B cell (primary cell): ENCODE results near the gene DGCR8. TPM values are rescaled to one million over a fixed set of nuclear protein-coding genes. Genes with fewer than 3 reads are reported as not detected.

Experiments used
- ATAC-seq: fragments of 200-7000 bp; cut with Tn5 transposase; one replicate; pipeline ENCODE4 v1.10.0; 2021; ENCODE audit warnings: low read depth, mild to moderate bottlenecking, moderate number of reproducible peaks, moderate library complexity
- CTCF ChIA-PET: fragments of 350-600 bp; sonication (Branson Sonifier 250); formaldehyde crosslinking; loops from one replicate; lab custom pipeline; 2021; ENCODE audit warnings: antibody characterized with exemption, inconsistent platforms; lab: Charles Lee
- POLR2A ChIA-PET: fragments of 350-600 bp; sonication (Branson Sonifier 250); formaldehyde crosslinking; loops from one replicate; lab custom pipeline; 2021; ENCODE audit warnings: antibody characterized with exemption; lab: Charles Lee
- DNase-seq: peaks from one replicate; pipeline ENCODE4 v3.0.0; 2013
- H2AFZ ChIP-seq: 2 replicates; pipeline ENCODE4 v1.6.1; 2012; ENCODE audit warnings: mild to moderate bottlenecking, low read depth, low read length; ENCODE audit not compliant: insufficient read depth, poor library complexity, severe bottlenecking
- H3K27ac ChIP-seq, 2 donors: 1 replicate in 1 of 2; 2 replicates in 1 of 2; pipeline ENCODE4 v1.5.1; 2012 to 2013; ENCODE audit warnings: low read length in 2 of 2, mild to moderate bottlenecking in 2 of 2, moderate library complexity in 1 of 2
- H3K27me3 ChIP-seq, 4 experiments: fragments of 200-600 bp in 1 of 4; sonication (generic) in 1 of 4; replicated peaks in 1 of 4; 1 replicate in 2 of 4; 2 replicates in 2 of 4; pipeline versions ENCODE4 v1.6.1 to v1.7.0; 2013 to 2016; ENCODE audit warnings: low read length in 3 of 4, mild to moderate bottlenecking in 2 of 4, mixed read lengths in 1 of 4, moderate library complexity in 1 of 4; ENCODE audit not compliant: insufficient read depth in 4 of 4, control insufficient read depth in 3 of 4; ENCODE audit errors: control extremely low read depth in 1 of 4
- H3K36me3 ChIP-seq, 2 experiments: replicated peaks in 1 of 2; 1 replicate in 1 of 2; 2 replicates in 1 of 2; pipeline versions ENCODE4 v1.6.1 to v1.7.1; 2013; ENCODE audit warnings: low read length in 1 of 2; ENCODE audit not compliant: insufficient read depth in 2 of 2, control insufficient read depth in 1 of 2; ENCODE audit errors: control extremely low read depth in 1 of 2, extremely low read depth in 1 of 2
- H3K4me1 ChIP-seq, 2 donors: fragments of 200-600 bp in 1 of 2; sonication (generic) in 1 of 2; 1 replicate in 1 of 2; 2 replicates in 1 of 2; pipeline versions ENCODE4 v1.5.1 to v1.6.1; 2013 to 2017; ENCODE audit warnings: low read length in 2 of 2; ENCODE audit not compliant: control insufficient read depth in 2 of 2, insufficient read depth in 2 of 2
- H3K4me2 ChIP-seq: replicated peaks from 2 replicates; pipeline ENCODE3; 2012; ENCODE audit warnings: mild to moderate bottlenecking, low read depth, low read length; ENCODE audit not compliant: poor library complexity, severe bottlenecking
- H3K4me3 ChIP-seq, 5 experiments: fragments of 200-600 bp in 1 of 5; sonication (generic) in 1 of 5; 1 replicate in 3 of 5; 2 replicates in 2 of 5; pipeline versions ENCODE4 v1.5.1 to v1.7.0; 2011 to 2016; ENCODE audit warnings: low read length in 4 of 5, mild to moderate bottlenecking in 4 of 5, low read depth in 2 of 5, control low read depth in 1 of 5, moderate library complexity in 1 of 5; ENCODE audit not compliant: insufficient read depth in 1 of 5; ENCODE audit errors: control extremely low read depth in 1 of 5, extremely low read depth in 1 of 5
- H3K79me2 ChIP-seq: fragments of 200-600 bp; sonication (generic); one replicate; pipeline ENCODE4 v1.6.0; 2016; ENCODE audit warnings: low read length; ENCODE audit not compliant: control insufficient read depth, insufficient read depth
- H3K9ac ChIP-seq: fragments of 200-600 bp; sonication (generic); 2 replicates; pipeline ENCODE4 v1.6.1; 2017; ENCODE audit warnings: mild to moderate bottlenecking, low read length, moderate library complexity
- H3K9me3 ChIP-seq, 3 donors: one replicate each; pipeline versions ENCODE4 v1.6.1 to v1.7.1; 2013; ENCODE audit warnings: low read length in 2 of 3; ENCODE audit not compliant: control insufficient read depth in 2 of 3, insufficient read depth in 1 of 3; ENCODE audit errors: control extremely low read depth in 1 of 3
- H4K20me1 ChIP-seq: 2 replicates; pipeline ENCODE4 v1.6.0; 2012; ENCODE audit warnings: mild to moderate bottlenecking, low read length; ENCODE audit not compliant: insufficient read depth, control insufficient read depth, poor library complexity, severe bottlenecking
- H3K27ac Mint-ChIP-seq: one replicate; pipeline ENCODE4 v1.8.0; 2021; ENCODE audit warnings: mixed read lengths
- H3K27me3 Mint-ChIP-seq: one replicate; pipeline ENCODE4 v1.8.0; 2021; ENCODE audit warnings: mixed read lengths
- H3K4me1 Mint-ChIP-seq: one replicate; pipeline ENCODE4 v1.8.0; 2021; ENCODE audit warnings: mixed read lengths
- H3K4me3 Mint-ChIP-seq: one replicate; pipeline ENCODE4 v1.8.0; 2021; ENCODE audit warnings: mixed read lengths
- H3K9me3 Mint-ChIP-seq: one replicate; pipeline ENCODE4 v1.8.0; 2022; ENCODE audit warnings: mixed read lengths; ENCODE audit not compliant: insufficient read depth
- EZH2 ChIP-seq: IDR thresholded peaks from 2 replicates; pipeline ENCODE4 v1.6.1; 2012; ENCODE audit warnings: borderline replicate concordance, low read depth, mild to moderate bottlenecking, moderate library complexity, low read length; ENCODE audit not compliant: insufficient read depth, poor library complexity, severe bottlenecking
- WGBS: methylation state at CpG from one replicate; pipeline ENCODE4 v1.1.5; 2013; ENCODE audit warnings: missing lambda C conversion rate; ENCODE audit not compliant: insufficient coverage; 5-methylcytosine and 5-hydroxymethylcytosine counted together
- intact Hi-C: fragments of 100-400 bp; cut with micrococcal nuclease; formaldehyde crosslinking; loops from one replicate; pipeline ENCODE4 v1.10.0; 2022
- polyA plus RNA-seq: library from polyadenylated mRNA; depleted of rRNA; stranded (reverse); fragments of >200 nt; gene quantifications from 2 replicates; pipeline ENCODE4 v1.2.3, GENCODE V29; 2012
- total RNA-seq, 2 donors: library from RNA; stranded (reverse); fragments of 120-200 nt in 1 of 2; gene quantifications; 1 replicate in 1 of 2; 2 replicates in 1 of 2; pipeline versions ENCODE4 v1.2.3 to v1.2.4, GENCODE V29; 2013 to 2022
- TF ChIP-seq, protein P1 (sequence below): fragments of 200-600 bp; IDR thresholded peaks from one replicate; pipeline ENCODE4 v1.8.0; 2022; ENCODE audit warnings: antibody characterized with exemption, mild to moderate bottlenecking

DGCR8 gene
- total and polyA plus RNA-seq, 2 donors (not counting 1 experiment from before 2014, with no cell fraction given), result 19.6 to 43.2 TPM

DNA sequence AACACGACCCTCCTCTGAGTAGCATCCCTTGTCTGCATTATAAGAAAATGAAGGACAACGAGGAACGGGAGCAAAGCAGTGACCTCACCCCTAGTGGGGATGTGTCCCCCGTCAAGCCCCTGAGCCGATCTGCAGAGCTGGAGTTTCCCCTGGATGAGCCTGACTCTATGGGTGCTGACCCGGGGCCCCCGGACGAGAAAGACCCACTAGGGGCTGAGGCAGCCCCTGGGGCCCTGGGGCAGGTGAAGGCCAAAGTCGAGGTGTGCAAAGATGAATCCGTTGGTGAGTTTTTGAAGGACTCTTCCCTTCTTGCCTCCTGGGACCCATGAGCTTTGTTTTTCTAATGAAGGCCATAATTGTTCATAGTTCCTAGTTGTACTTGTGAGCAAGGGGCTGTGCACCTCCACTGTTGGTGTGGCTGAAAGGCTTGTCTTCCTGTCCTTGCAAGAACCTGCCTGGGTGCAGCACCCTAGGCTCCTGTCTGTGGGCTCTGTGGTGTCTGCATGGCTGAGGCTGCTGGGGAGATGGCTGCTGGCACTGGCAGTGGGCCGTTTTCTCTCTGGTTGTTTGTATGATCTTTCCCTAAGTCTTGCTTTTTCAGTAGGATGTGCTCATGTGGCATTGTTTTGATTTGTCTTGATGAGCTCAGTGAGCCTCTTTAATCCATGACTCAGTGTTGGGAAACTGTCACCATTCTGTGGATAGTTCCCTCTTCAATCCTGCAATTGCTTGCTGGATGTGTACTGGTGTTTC lies 10.1 kb downstream of the DGCR8 start:
- H4K20me1 ChIP-seq, result peaks cover under 1% of the 10 kb centered on the region
- no peak overlapping the region for H3K27ac ChIP-seq
- H3K27me3 ChIP-seq, result no peaks in the 10 kb centered on the region
- TF ChIP-seq EZH2, result no peak
- TF ChIP-seq, protein P1, sequence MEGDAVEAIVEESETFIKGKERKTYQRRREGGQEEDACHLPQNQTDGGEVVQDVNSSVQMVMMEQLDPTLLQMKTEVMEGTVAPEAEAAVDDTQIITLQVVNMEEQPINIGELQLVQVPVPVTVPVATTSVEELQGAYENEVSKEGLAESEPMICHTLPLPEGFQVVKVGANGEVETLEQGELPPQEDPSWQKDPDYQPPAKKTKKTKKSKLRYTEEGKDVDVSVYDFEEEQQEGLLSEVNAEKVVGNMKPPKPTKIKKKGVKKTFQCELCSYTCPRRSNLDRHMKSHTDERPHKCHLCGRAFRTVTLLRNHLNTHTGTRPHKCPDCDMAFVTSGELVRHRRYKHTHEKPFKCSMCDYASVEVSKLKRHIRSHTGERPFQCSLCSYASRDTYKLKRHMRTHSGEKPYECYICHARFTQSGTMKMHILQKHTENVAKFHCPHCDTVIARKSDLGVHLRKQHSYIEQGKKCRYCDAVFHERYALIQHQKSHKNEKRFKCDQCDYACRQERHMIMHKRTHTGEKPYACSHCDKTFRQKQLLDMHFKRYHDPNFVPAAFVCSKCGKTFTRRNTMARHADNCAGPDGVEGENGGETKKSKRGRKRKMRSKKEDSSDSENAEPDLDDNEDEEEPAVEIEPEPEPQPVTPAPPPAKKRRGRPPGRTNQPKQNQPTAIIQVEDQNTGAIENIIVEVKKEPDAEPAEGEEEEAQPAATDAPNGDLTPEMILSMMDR, result no peak
- Mint-ChIP-seq H3K4me1 (no peaks in the 10 kb centered on the region), H3K9me3 (no peaks in the 10 kb centered on the region), H3K27ac (no peak overlapping the region), H3K4me3 (no peak overlapping the region), H3K27me3 (no peaks in the 10 kb centered on the region)
- no peaks in the 10 kb centered on the region for H3K9me3 ChIP-seq
- peaks cover 13% of the 10 kb centered on the region for H3K79me2 ChIP-seq
- intact Hi-C loops, result loop anchor here (10.0 kb wide), 1 partner anchor 235 kb away; the partner anchor contains the start of genes GNB1L and RTL10
- CTCF ChIA-PET, result interaction anchor here (1.3 kb wide), 1 partner anchor 28 kb away, joined by 3 read pairs; no protein-coding TSS in a partner anchor
- no peak overlapping the region for H3K9ac ChIP-seq
- POLR2A ChIA-PET, result no interaction called here
- H2AFZ ChIP-seq, result no peak overlapping the region
- ATAC-seq (no peak), DNase-seq (no peak)
- H3K4me1 ChIP-seq, result no peaks in the 10 kb centered on the region
- H3K4me2 ChIP-seq, result no peak overlapping the region
- no peak overlapping the region for H3K4me3 ChIP-seq
- H3K36me3 ChIP-seq, result peaks cover 4 to 73% of the 10 kb centered on the region in 2 experiments
- 97% methylated on average over 9 of the region's 11 CpGs for WGBS

DNA sequence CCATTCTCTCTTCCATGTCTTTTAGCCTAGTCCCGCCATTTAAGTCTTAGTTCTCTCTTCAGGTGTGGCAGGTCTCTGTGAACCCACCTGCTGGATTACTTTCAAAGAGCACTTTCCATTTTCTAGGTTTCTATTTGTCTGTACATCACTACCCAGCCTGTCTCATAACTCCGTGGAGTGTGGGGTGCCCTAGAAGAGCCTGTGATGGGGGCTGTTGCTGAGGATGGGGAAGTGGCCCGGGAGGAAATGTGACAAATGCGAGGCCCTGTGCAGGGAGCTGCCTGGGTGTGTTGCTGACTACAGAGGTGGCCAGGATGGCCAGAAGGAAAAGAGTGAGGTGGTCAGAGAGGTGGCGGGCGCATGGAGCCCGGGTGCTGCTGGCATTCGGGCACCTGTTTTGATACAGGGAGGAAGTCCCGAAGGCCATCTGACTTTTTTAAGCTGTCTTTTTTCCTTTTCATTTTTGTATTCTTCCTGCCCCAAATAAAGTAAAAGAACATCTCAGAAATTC lies 10.7 kb downstream of the DGCR8 start:
- no peak overlapping the region for H3K27ac ChIP-seq
- H3K79me2 ChIP-seq, result peaks cover 8% of the 10 kb centered on the region
- Mint-ChIP-seq H3K27me3 (no peaks in the 10 kb centered on the region), H3K4me1 (no peaks in the 10 kb centered on the region), H3K27ac (no peak overlapping the region), H3K9me3 (no peaks in the 10 kb centered on the region), H3K4me3 (no peak overlapping the region)
- H3K27me3 ChIP-seq, result no peaks in the 10 kb centered on the region
- H3K4me2 ChIP-seq, result no peak overlapping the region
- H3K36me3 ChIP-seq, result peaks cover 4 to 76% of the 10 kb centered on the region in 2 experiments
- H3K9me3 ChIP-seq, result no peaks in the 10 kb centered on the region
- no peak for DNase-seq
- no peak overlapping the region for H3K9ac ChIP-seq
- ChIA-PET CTCF (interaction anchor here (1.3 kb wide), 1 partner anchor 29 kb away, joined by 3 read pairs; no protein-coding TSS in a partner anchor), POLR2A (interaction anchor here (0.6 kb wide), 1 partner anchor 954 kb away, joined by 3 read pairs; no protein-coding TSS in a partner anchor)
- H4K20me1 ChIP-seq, result no peaks in the 10 kb centered on the region
- 79% methylated on average over 6 of the region's 9 CpGs for WGBS
- H3K4me3 ChIP-seq, result no peak overlapping the region
- no peak for ATAC-seq
- H2AFZ ChIP-seq, result no peak overlapping the region
- intact Hi-C loops, result no loop called here
- no peaks in the 10 kb centered on the region for H3K4me1 ChIP-seq
- TF ChIP-seq EZH2, result no peak
- TF ChIP-seq, protein P1, result no peak
